ENCODE results near the gene TRMU.
A peak's percentile ranks its signal among the peaks of the same experiment; 100 is the strongest.

Gene TRMU

GRCh38 chr22:46376908-46377524 lies 41.5 kb downstream of the TRMU start:
- Mint-ChIP-seq H3K27ac (no peak overlapping the region), H3K4me1 (ENCODE audit: low read depth in 2 of 2) (peaks cover 25 to 33% of the 10 kb centered on the region in 2 donors), H3K27me3 (no peaks in the 10 kb centered on the region), H3K4me3 (no peak overlapping the region), H3K36me3 (ENCODE audit: insufficient read depth) (peaks cover 5% of the 10 kb centered on the region), H3K9me3 (peaks cover 2 to 14% of the 10 kb centered on the region in 2 donors)
- ATAC-seq (replicated peaks) (no peak), DNase-seq (no peak)

- Mint-ChIP-seq H3K9me3 (peaks cover 2 to 14% of the 10 kb centered on the region in 2 donors), H3K36me3 (ENCODE audit: insufficient read depth) (peaks cover 5% of the 10 kb centered on the region), H3K4me3 (no peak overlapping the region), H3K4me1 (ENCODE audit: low read depth in 2 of 2) (peaks cover 18 to 26% of the 10 kb centered on the region in 2 donors), H3K27ac (no peak overlapping the region), H3K27me3 (no peaks in the 10 kb centered on the region)
- DNase-seq (no peak), ATAC-seq (replicated peaks) (no peak)
Observed at GRCh38 chr22:46377525-46378425, 42.3 kb downstream of the TRMU start.

GRCh38 chr22:46378426-46379065 lies 43.0 kb downstream of the TRMU start:
- peaks cover 13 to 22% of the 10 kb centered on the region in 2 donors for H3K4me1 Mint-ChIP-seq (ENCODE audit: low read depth in 2 of 2)
- no peak overlapping the region for H3K4me3 Mint-ChIP-seq
- H3K36me3 Mint-ChIP-seq (ENCODE audit: insufficient read depth): peaks cover 5% of the 10 kb centered on the region
- H3K27ac Mint-ChIP-seq: no peak overlapping the region
- no peak for ATAC-seq (replicated peaks)
- H3K9me3 Mint-ChIP-seq: peaks cover 2 to 14% of the 10 kb centered on the region in 2 donors
- H3K27me3 Mint-ChIP-seq: no peaks in the 10 kb centered on the region
- no peak for DNase-seq

- peaks cover 2 to 14% of the 10 kb centered on the region in 2 donors for H3K9me3 Mint-ChIP-seq
- H3K4me3 Mint-ChIP-seq: no peak overlapping the region
- no peaks in the 10 kb centered on the region for H3K27me3 Mint-ChIP-seq
- no peak for ATAC-seq (replicated peaks)
- no peak overlapping the region for H3K27ac Mint-ChIP-seq
- H3K36me3 Mint-ChIP-seq (ENCODE audit: insufficient read depth): peaks cover 5% of the 10 kb centered on the region
- DNase-seq: no peak
- H3K4me1 Mint-ChIP-seq (ENCODE audit: low read depth in 2 of 2): peaks cover 6 to 15% of the 10 kb centered on the region in 2 donors
Observed at GRCh38 chr22:46379066-46379930, 43.8 kb downstream of the TRMU start.

GRCh38 chr22:46380069-46380468 lies 44.6 kb downstream of the TRMU start:
- Mint-ChIP-seq H3K27ac (no peak overlapping the region), H3K36me3 (ENCODE audit: insufficient read depth) (peaks cover 5% of the 10 kb centered on the region), H3K4me3 (no peak overlapping the region), H3K9me3 (peaks cover 2 to 12% of the 10 kb centered on the region in 2 donors), H3K4me1 (ENCODE audit: low read depth in 2 of 2) (peaks cover 3 to 11% of the 10 kb centered on the region in 2 donors), H3K27me3 (no peaks in the 10 kb centered on the region)
- DNase-seq (no peak), ATAC-seq (replicated peaks) (no peak)

GRCh38 chr22:46380581-46380980 lies 45.1 kb downstream of the TRMU start:
- ATAC-seq (replicated peaks) (no peak), DNase-seq (no peak)
- no peaks in the 10 kb centered on the region for H3K27me3 Mint-ChIP-seq
- no peak overlapping the region for H3K4me3 Mint-ChIP-seq
- peaks cover 2 to 7% of the 10 kb centered on the region in 2 donors for H3K9me3 Mint-ChIP-seq
- peaks cover under 1% of the 10 kb centered on the region for H3K36me3 Mint-ChIP-seq (ENCODE audit: insufficient read depth)
- H3K27ac Mint-ChIP-seq: no peak overlapping the region
- peaks cover 3 to 6% of the 10 kb centered on the region in 2 donors for H3K4me1 Mint-ChIP-seq (ENCODE audit: low read depth in 2 of 2)

- ATAC-seq (replicated peaks) (no peak), DNase-seq (no peak)
- peaks cover 0 to 1% of the 10 kb centered on the region in 2 donors for H3K9me3 Mint-ChIP-seq
- peak overlapping the region in 1 of 2 donors; percentile 6 for H3K27ac Mint-ChIP-seq
- H3K36me3 Mint-ChIP-seq (ENCODE audit: insufficient read depth): no peaks in the 10 kb centered on the region
- peaks cover 0 to 4% of the 10 kb centered on the region in 2 donors for H3K4me1 Mint-ChIP-seq (ENCODE audit: low read depth in 2 of 2)
- H3K4me3 Mint-ChIP-seq: no peak overlapping the region
- no peaks in the 10 kb centered on the region for H3K27me3 Mint-ChIP-seq
Observed at GRCh38 chr22:46381142-46381541, 45.6 kb downstream of the TRMU start.

- peaks cover 3% of the 10 kb centered on the region for H3K36me3 Mint-ChIP-seq (ENCODE audit: insufficient read depth)
- no peaks in the 10 kb centered on the region for H3K27me3 Mint-ChIP-seq
- ATAC-seq (replicated peaks): no peak
- H3K9me3 Mint-ChIP-seq: no peaks in the 10 kb centered on the region
- DNase-seq: no peak
- no peak overlapping the region for H3K27ac Mint-ChIP-seq
- no peak overlapping the region for H3K4me3 Mint-ChIP-seq
- peaks cover 0 to 4% of the 10 kb centered on the region in 2 donors for H3K4me1 Mint-ChIP-seq (ENCODE audit: low read depth in 2 of 2)
Observed at GRCh38 chr22:46381731-46382130, 46.2 kb downstream of the TRMU start.

- DNase-seq: no peak
- H3K4me3 Mint-ChIP-seq: no peak overlapping the region
Observed at GRCh38 chr22:46382524-46382923, 47.0 kb downstream of the TRMU start.

GRCh38 chr22:46386312-46386711 lies 50.8 kb downstream of the TRMU start:
- Mint-ChIP-seq H3K9me3 (no peaks in the 10 kb centered on the region), H3K36me3 (ENCODE audit: insufficient read depth) (peaks cover 3% of the 10 kb centered on the region), H3K27ac (no peak overlapping the region), H3K4me3 (no peak overlapping the region), H3K27me3 (peaks cover 5 to 8% of the 10 kb centered on the region in 2 donors), H3K4me1 (ENCODE audit: low read depth in 2 of 2) (no peaks in the 10 kb centered on the region)
- DNase-seq: no peak
- no peak for ATAC-seq (replicated peaks)

More at GRCh38 chr22:46382524-46382923, 47.0 kb downstream of the TRMU start:
- Mint-ChIP-seq H3K9me3 (no peaks in the 10 kb centered on the region), H3K27ac (no peak overlapping the region), H3K27me3 (no peaks in the 10 kb centered on the region), H3K4me1 (ENCODE audit: low read depth in 2 of 2) (peaks cover 0 to 4% of the 10 kb centered on the region in 2 donors), H3K36me3 (ENCODE audit: insufficient read depth) (peaks cover 3% of the 10 kb centered on the region)
- ATAC-seq (replicated peaks): no peak

- Mint-ChIP-seq H3K27me3 (peaks cover 8 to 20% of the 10 kb centered on the region in 2 donors), H3K4me3 (no peak overlapping the region), H3K36me3 (ENCODE audit: insufficient read depth) (peaks cover 3% of the 10 kb centered on the region), H3K9me3 (no peaks in the 10 kb centered on the region), H3K4me1 (ENCODE audit: low read depth in 2 of 2) (no peaks in the 10 kb centered on the region), H3K27ac (no peak overlapping the region)
- DNase-seq: no peak
- ATAC-seq (replicated peaks): no peak
Observed at GRCh38 chr22:46387748-46388147, 52.2 kb downstream of the TRMU start.

GRCh38 chr22:46388647-46389046 lies 53.1 kb downstream of the TRMU start:
- Mint-ChIP-seq H3K36me3 (ENCODE audit: insufficient read depth) (peaks cover 3% of the 10 kb centered on the region), H3K9me3 (no peaks in the 10 kb centered on the region), H3K27me3 (peaks cover 10 to 26% of the 10 kb centered on the region in 2 donors), H3K4me1 (ENCODE audit: low read depth in 2 of 2) (peaks cover under 1 to 2% of the 10 kb centered on the region in 2 donors), H3K27ac (no peak overlapping the region), H3K4me3 (no peak overlapping the region)
- ATAC-seq (replicated peaks): no peak
- DNase-seq: no peak

- no peak for ATAC-seq (replicated peaks)
- no peak overlapping the region for H3K4me3 Mint-ChIP-seq
- no peak overlapping the region for H3K27ac Mint-ChIP-seq
- H3K36me3 Mint-ChIP-seq (ENCODE audit: insufficient read depth): peaks cover 3% of the 10 kb centered on the region
- H3K4me1 Mint-ChIP-seq (ENCODE audit: low read depth in 2 of 2): peaks cover 5 to 7% of the 10 kb centered on the region in 2 donors
- DNase-seq: no peak
- no peaks in the 10 kb centered on the region for H3K9me3 Mint-ChIP-seq
- peaks cover 13 to 30% of the 10 kb centered on the region in 2 donors for H3K27me3 Mint-ChIP-seq
Observed at GRCh38 chr22:46389081-46389480, 53.6 kb downstream of the TRMU start.
